Breast epithelium (tissue), 3 donors: ENCODE results near the gene CDK5RAP3.

Experiments used
- CTCF ChIP-seq, 3 donors: fragments of 450-650 bp; IDR thresholded peaks; one replicate each; pipeline ENCODE4 v1.5.1; 2016 to 2017; ENCODE audit warnings: antibody characterized with exemption in 3 of 3, mild to moderate bottlenecking in 3 of 3, moderate library complexity in 3 of 3
- POLR2A ChIP-seq: fragments of 450-650 bp; IDR thresholded peaks from one replicate; pipeline ENCODE4 v1.6.1; 2016; ENCODE audit warnings: antibody characterized with exemption, mild to moderate bottlenecking, moderate library complexity
- POLR2AphosphoS5 ChIP-seq, 3 donors: sonication (generic); formaldehyde crosslinking; IDR thresholded peaks; one replicate each; pipeline ENCODE4 v1.6.1; 2017; ENCODE audit warnings: antibody characterized with exemption in 3 of 3

- TF ChIP-seq POLR2A (no peak), CTCF (IDR thresholded peaks at IDR 0.05) (no peak), POLR2AphosphoS5 (IDR thresholded peaks at IDR 0.05) (no peak)
Observed at GRCh38 chr17:47952171-47953021, 18.5 kb upstream of the CDK5RAP3 start.
